ENCODE results near the gene ATP9B. TPM values are rescaled to one million over a fixed set of nuclear protein-coding genes. Genes with fewer than 3 reads are reported as not detected.

The ATP9B gene
- total RNA-seq, 1 experiment from 2014 or later: 25.5 TPM

DNA sequence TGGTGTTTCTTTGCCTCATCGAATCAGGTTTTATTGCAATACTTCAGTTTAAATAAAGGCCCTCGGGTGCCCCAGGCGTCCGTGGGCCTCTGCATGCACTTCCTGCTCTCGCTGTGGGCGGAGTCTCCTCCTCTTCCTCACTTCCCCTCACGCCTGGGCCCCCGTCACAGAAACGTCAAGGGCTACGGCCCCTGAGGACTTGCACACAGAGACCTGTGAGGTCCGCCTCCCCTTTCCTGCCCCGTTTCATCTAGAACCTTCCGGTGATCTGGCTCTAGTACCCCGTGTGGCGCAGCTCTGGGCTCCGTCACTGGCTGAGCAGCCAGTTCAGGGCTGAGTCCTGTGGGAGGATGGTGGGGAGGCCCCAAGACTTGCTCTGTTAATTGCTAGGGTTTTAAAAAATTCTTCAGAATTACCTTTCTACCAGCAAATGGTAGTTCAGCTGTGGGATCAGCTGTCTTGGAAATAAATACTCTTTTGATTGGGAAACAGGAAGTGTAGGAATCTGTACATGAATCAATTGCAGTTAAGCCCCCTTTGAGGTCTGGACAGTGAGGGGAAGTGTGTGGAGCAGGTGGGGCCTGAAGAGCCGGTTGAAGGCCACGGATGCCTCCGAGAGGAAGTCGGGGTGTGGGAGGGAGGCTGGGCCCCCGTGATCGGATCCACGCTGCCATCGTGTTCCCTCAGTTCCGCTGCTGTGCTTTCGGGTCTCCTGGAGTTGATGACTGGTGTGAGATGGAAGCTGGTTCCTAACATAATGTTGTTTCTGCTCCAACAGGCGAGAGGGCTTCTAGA lies 336.8 kb downstream of the ATP9B start:
- intact Hi-C loops (cut with micrococcal nuclease): no loop called here
- no peaks in the 10 kb centered on the region for H3K4me1 Mint-ChIP-seq (ENCODE audit: insufficient read depth, unreplicated experiment)
- no peaks in the 10 kb centered on the region for H3K27me3 Mint-ChIP-seq (ENCODE audit: insufficient read depth, unreplicated experiment)
- no peak overlapping the region for H3K4me3 Mint-ChIP-seq (ENCODE audit: unreplicated experiment)
- no peaks in the 10 kb centered on the region for H3K9me3 Mint-ChIP-seq (ENCODE audit: unreplicated experiment)
- no peak for TF ChIP-seq CTCF (IDR thresholded peaks at IDR 0.05; ENCODE audit: unreplicated experiment)
- ChIA-PET POLR2A (no interaction called here), CTCF (interaction anchor here (0.5 kb wide), 1 partner anchor 123 kb away, joined by 3 read pairs; no protein-coding TSS in a partner anchor)
- BruUV-seq (replicated peaks): no TSS peak
- H3K36me3 Mint-ChIP-seq (ENCODE audit: insufficient read depth, unreplicated experiment): no peaks in the 10 kb centered on the region
- no peak overlapping the region for H3K27ac Mint-ChIP-seq (ENCODE audit: low read depth, unreplicated experiment)
- DNase-seq (ENCODE audit: unreplicated experiment): no peak

- no peak overlapping the region for H3K4me3 Mint-ChIP-seq (ENCODE audit: unreplicated experiment)
- no peaks in the 10 kb centered on the region for H3K4me1 Mint-ChIP-seq (ENCODE audit: insufficient read depth, unreplicated experiment)
- no peaks in the 10 kb centered on the region for H3K27me3 Mint-ChIP-seq (ENCODE audit: insufficient read depth, unreplicated experiment)
- ChIA-PET CTCF (no interaction called here), POLR2A (no interaction called here)
- no peaks in the 10 kb centered on the region for H3K9me3 Mint-ChIP-seq (ENCODE audit: unreplicated experiment)
- no TSS peak for BruUV-seq (replicated peaks)
- no peak for TF ChIP-seq CTCF (IDR thresholded peaks at IDR 0.05; ENCODE audit: unreplicated experiment)
- intact Hi-C loops (cut with micrococcal nuclease): no loop called here
- H3K36me3 Mint-ChIP-seq (ENCODE audit: insufficient read depth, unreplicated experiment): no peaks in the 10 kb centered on the region
- no peak overlapping the region for H3K27ac Mint-ChIP-seq (ENCODE audit: low read depth, unreplicated experiment)
- no peak for DNase-seq (ENCODE audit: unreplicated experiment)
Measured at GRCh38 chr18:79406708-79407107, 337.5 kb downstream of the ATP9B start.

- Mint-ChIP-seq H3K4me3 (ENCODE audit: unreplicated experiment) (no peak overlapping the region), H3K27ac (ENCODE audit: low read depth, unreplicated experiment) (no peak overlapping the region), H3K36me3 (ENCODE audit: insufficient read depth, unreplicated experiment) (peaks cover 6% of the 10 kb centered on the region), H3K27me3 (ENCODE audit: insufficient read depth, unreplicated experiment) (no peaks in the 10 kb centered on the region), H3K4me1 (ENCODE audit: insufficient read depth, unreplicated experiment) (no peaks in the 10 kb centered on the region), H3K9me3 (ENCODE audit: unreplicated experiment) (no peaks in the 10 kb centered on the region)
- no peak for DNase-seq (ENCODE audit: unreplicated experiment)
- ChIA-PET CTCF (no interaction called here), POLR2A (no interaction called here)
- no peak for TF ChIP-seq CTCF (IDR thresholded peaks at IDR 0.05; ENCODE audit: unreplicated experiment)
- no TSS peak for BruUV-seq (replicated peaks)
- intact Hi-C loops (cut with micrococcal nuclease): no loop called here
Measured at GRCh38 chr18:79409313-79409712, 340.1 kb downstream of the ATP9B start.

DNA sequence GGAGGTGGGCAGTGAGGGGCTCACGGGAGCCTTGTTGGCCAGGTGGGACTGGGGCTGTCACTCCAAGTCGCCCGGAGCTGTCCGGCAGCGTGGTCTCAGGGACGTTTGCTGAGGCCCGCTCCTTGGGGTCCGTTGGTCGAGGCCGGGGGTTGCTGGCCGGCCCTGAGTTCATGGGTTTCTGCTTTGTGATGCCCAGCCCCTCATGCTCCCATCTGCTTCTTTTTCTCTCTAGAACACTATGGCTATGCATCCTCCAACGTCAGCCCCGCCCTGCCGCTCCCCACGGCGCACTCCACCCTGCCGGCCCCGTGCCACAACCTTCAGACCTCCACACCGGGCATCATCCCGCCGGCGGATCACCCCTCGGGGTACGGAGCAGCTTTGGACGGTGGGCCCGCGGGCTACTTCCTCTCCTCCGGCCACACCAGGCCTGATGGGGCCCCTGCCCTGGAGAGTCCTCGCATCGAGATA lies 341.0 kb downstream of the ATP9B start:
- Mint-ChIP-seq H3K27ac (ENCODE audit: low read depth, unreplicated experiment) (no peak overlapping the region), H3K4me3 (ENCODE audit: unreplicated experiment) (no peak overlapping the region), H3K9me3 (ENCODE audit: unreplicated experiment) (no peaks in the 10 kb centered on the region), H3K27me3 (ENCODE audit: insufficient read depth, unreplicated experiment) (no peaks in the 10 kb centered on the region), H3K36me3 (ENCODE audit: insufficient read depth, unreplicated experiment) (peaks cover 6% of the 10 kb centered on the region), H3K4me1 (ENCODE audit: insufficient read depth, unreplicated experiment) (no peaks in the 10 kb centered on the region)
- BruUV-seq (replicated peaks): no TSS peak
- ChIA-PET POLR2A (no interaction called here), CTCF (no interaction called here)
- intact Hi-C loops (cut with micrococcal nuclease): no loop called here
- DNase-seq (ENCODE audit: unreplicated experiment): no peak
- TF ChIP-seq CTCF (IDR thresholded peaks at IDR 0.05; ENCODE audit: unreplicated experiment): no peak
